Measurements from ENCODE around the gene PALD1. TPM values are rescaled to one million over a fixed set of nuclear protein-coding genes. Genes with fewer than 3 reads are reported as not detected.

The PALD1 gene
- total RNA-seq, 4 donors from 2014 or later, result 1.4 to 5.2 (median 4.0) TPM

- no peaks in the 10 kb centered on the region for H3K36me3 ChIP-seq
- no peak for DNase-seq
- no peak overlapping the region for H3K27ac ChIP-seq
- H3K9me3 ChIP-seq, result no peaks in the 10 kb centered on the region
- H3K4me3 ChIP-seq, result no peak overlapping the region
- in situ Hi-C loops (cut with MboI; ENCODE audit: low pct_ligation_motif_present in 1 of 4, low pct_unique_long_range_greater_than_20kb in 1 of 4, low sequenced_read_pairs in 3 of 4) (no loop called here), intact Hi-C loops (cut with DNase I; ENCODE audit: low total_unique reads) (no loop called here)
- peaks cover 7 to 9% (median 8%) of the 10 kb centered on the region in 4 donors for H3K4me1 ChIP-seq
- H3K27me3 ChIP-seq, result no peaks in the 10 kb centered on the region
- 100% methylated on average over 4 of the region's 4 CpGs; no CpG with 5 or more reads in 1 of the 2 donors for WGBS, 2 donors (ENCODE audit: low coverage in 1 of 2)
- TF ChIP-seq EP300 (IDR thresholded peaks at IDR 0.05; ENCODE audit: low read depth), result no peak
- TF ChIP-seq CTCF (IDR thresholded peaks at IDR 0.05), result no peak
- no peak for TF ChIP-seq POLR2AphosphoS5 (IDR thresholded peaks at IDR 0.05)
- no peak for TF ChIP-seq POLR2A (IDR thresholded peaks at IDR 0.05)
Measured at GRCh38 chr10:70571236-70571635, 92.7 kb downstream of the PALD1 start.

- Histone ChIP-seq H3K36me3 (no peaks in the 10 kb centered on the region), H3K4me3 (no peak overlapping the region), H3K27me3 (no peaks in the 10 kb centered on the region), H3K4me1 (peaks cover 11 to 15% (median 14%) of the 10 kb centered on the region in 4 donors), H3K9me3 (no peaks in the 10 kb centered on the region), H3K27ac (no peak overlapping the region)
- WGBS, 2 donors (ENCODE audit: low coverage in 1 of 2), result 86 to 100% methylated on average over 1 to 16 of the region's 16 CpGs
- in situ Hi-C loops (cut with MboI; ENCODE audit: low pct_ligation_motif_present in 1 of 4, low pct_unique_long_range_greater_than_20kb in 1 of 4, low sequenced_read_pairs in 3 of 4), result no loop called here
- intact Hi-C loops (cut with DNase I; ENCODE audit: low total_unique reads), result no loop called here
- DNase-seq, result no peak
- no peak for TF ChIP-seq CTCF (IDR thresholded peaks at IDR 0.05)
- TF ChIP-seq EP300 (IDR thresholded peaks at IDR 0.05; ENCODE audit: low read depth), result no peak
- TF ChIP-seq POLR2AphosphoS5 (IDR thresholded peaks at IDR 0.05), result no peak
- TF ChIP-seq POLR2A (IDR thresholded peaks at IDR 0.05), result no peak
Measured at GRCh38 chr10:70571636-70572439, 93.3 kb downstream of the PALD1 start.

GRCh38 chr10:70573599-70574506 is 95.3 kb downstream of the PALD1 start:
- TF ChIP-seq POLR2A (IDR thresholded peaks at IDR 0.05), result no peak
- TF ChIP-seq EP300 (IDR thresholded peaks at IDR 0.05; ENCODE audit: low read depth), result no peak
- TF ChIP-seq CTCF (IDR thresholded peaks at IDR 0.05), result no peak
- TF ChIP-seq POLR2AphosphoS5 (IDR thresholded peaks at IDR 0.05), result no peak
- no peaks in the 10 kb centered on the region for H3K27me3 ChIP-seq
- intact Hi-C loops (cut with DNase I; ENCODE audit: low total_unique reads), result no loop called here
- DNase-seq, result no peak
- H3K27ac ChIP-seq, result no peak overlapping the region
- H3K4me1 ChIP-seq, result peaks cover 11 to 20% (median 14%) of the 10 kb centered on the region in 4 donors
- no peak overlapping the region for H3K4me3 ChIP-seq
- H3K9me3 ChIP-seq, result no peaks in the 10 kb centered on the region
- WGBS, 2 donors (ENCODE audit: low coverage in 1 of 2), result 88 to 92% methylated on average over 1 to 11 of the region's 11 CpGs
- in situ Hi-C loops (cut with MboI; ENCODE audit: low pct_ligation_motif_present in 1 of 4, low pct_unique_long_range_greater_than_20kb in 1 of 4, low sequenced_read_pairs in 3 of 4), result no loop called here
- no peaks in the 10 kb centered on the region for H3K36me3 ChIP-seq

GRCh38 chr10:70575486-70575873 is 96.9 kb downstream of the PALD1 start:
- DNase-seq, result no peak
- H3K27me3 ChIP-seq, result no peaks in the 10 kb centered on the region
- TF ChIP-seq EP300 (IDR thresholded peaks at IDR 0.05; ENCODE audit: low read depth) (no peak), CTCF (IDR thresholded peaks at IDR 0.05) (no peak), POLR2AphosphoS5 (IDR thresholded peaks at IDR 0.05) (no peak), POLR2A (IDR thresholded peaks at IDR 0.05) (no peak)
- in situ Hi-C loops (cut with MboI; ENCODE audit: low pct_ligation_motif_present in 1 of 4, low pct_unique_long_range_greater_than_20kb in 1 of 4, low sequenced_read_pairs in 3 of 4), result no loop called here
- no peaks in the 10 kb centered on the region for H3K36me3 ChIP-seq
- H3K4me1 ChIP-seq, result peaks cover 11 to 20% (median 14%) of the 10 kb centered on the region in 4 donors
- no peak overlapping the region for H3K4me3 ChIP-seq
- H3K27ac ChIP-seq, result peak overlapping the region in 3 of 4 donors; percentile 0 to 40 (median 17)
- WGBS, 2 donors (ENCODE audit: low coverage in 1 of 2), result 27 to 31% methylated on average over 2 to 3 of the region's 4 CpGs
- no peaks in the 10 kb centered on the region for H3K9me3 ChIP-seq
- intact Hi-C loops (cut with DNase I; ENCODE audit: low total_unique reads), result no loop called here
